HepG2 (cell line): Measurements from ENCODE around the gene OSCP1. TPM values are rescaled to one million over a fixed set of nuclear protein-coding genes. Genes with fewer than 3 reads are reported as not detected.

Source experiments
- ATF7 ChIP-seq, 2 experiments: fragments of 450-650 bp in 1 of 2; sonication (generic) in 1 of 2; formaldehyde crosslinking in 1 of 2; IDR thresholded peaks; 2 replicates each; pipeline versions ENCODE4 v1.4.0 to v1.6.1; 2016 to 2020; ENCODE audit warnings: antibody characterized with exemption in 1 of 2, mild to moderate bottlenecking in 1 of 2, missing genetic modification reagents in 1 of 2
- GATA4 ChIP-seq: sonication (generic); IDR thresholded peaks from 2 replicates; pipeline ENCODE4 v1.6.1; 2016; ENCODE audit warnings: antibody characterized with exemption, low read depth, borderline replicate concordance
- MAFF ChIP-seq: IDR thresholded peaks from 2 replicates; pipeline ENCODE4 v1.6.1; 2011; ENCODE audit warnings: low read depth, low read length, improper control_type of control experiment
- MIER3 ChIP-seq: IDR thresholded peaks from 2 replicates; pipeline ENCODE4 v1.6.1; 2016; ENCODE audit warnings: missing compliant biosample characterization, borderline replicate concordance
- MXD1 ChIP-seq: sonication (generic); formaldehyde crosslinking; IDR thresholded peaks from 2 replicates; pipeline ENCODE4 v1.4.0; 2020; ENCODE audit warnings: mild to moderate bottlenecking, missing genetic modification reagents
- MXI1 ChIP-seq: IDR thresholded peaks from 3 replicates; pipeline ENCODE4 v1.6.1; 2012; ENCODE audit warnings: low read depth, low read length, inconsistent platforms, borderline replicate concordance
- NCOR1 ChIP-seq: fragments of 200-600 bp; sonication (generic); IDR thresholded peaks from 2 replicates; pipeline ENCODE4 v1.7.0; 2017; ENCODE audit warnings: antibody characterized with exemption, low read length, borderline replicate concordance
- NFATC3 ChIP-seq: sonication (generic); formaldehyde crosslinking; IDR thresholded peaks from 2 replicates; pipeline ENCODE4 v1.5.1; 2020; ENCODE audit warnings: mild to moderate bottlenecking, missing genetic modification reagents
- SALL1 ChIP-seq: sonication (generic); formaldehyde crosslinking; IDR thresholded peaks from 2 replicates; pipeline ENCODE4 v1.8.0; 2022; ENCODE audit warnings: mild to moderate bottlenecking, missing genetic modification reagents
- TAF1 ChIP-seq: sonication (generic); formaldehyde crosslinking; IDR thresholded peaks from 2 replicates; pipeline ENCODE4 v1.4.0; 2020; ENCODE audit warnings: missing genetic modification reagents
- TFDP1 ChIP-seq: IDR thresholded peaks from 2 replicates; pipeline ENCODE4 v1.6.1; 2016; ENCODE audit warnings: missing compliant biosample characterization, missing genetic modification reagents, borderline replicate concordance
- YY1 ChIP-seq: IDR thresholded peaks from 2 replicates; pipeline ENCODE4 v1.6.1; 2011; ENCODE audit warnings: low read length, low read depth, moderate library complexity, mild to moderate bottlenecking; ENCODE audit not compliant: insufficient read depth, insufficient replicate concordance
- ZBTB1 ChIP-seq: sonication (generic); formaldehyde crosslinking; IDR thresholded peaks from 2 replicates; pipeline ENCODE4 v1.4.0; 2020; ENCODE audit warnings: missing genetic modification reagents, borderline replicate concordance
- ZFP36 ChIP-seq: fragments of 150-350 bp; IDR thresholded peaks from 2 replicates; pipeline ENCODE4 v1.6.1; 2018; ENCODE audit warnings: borderline replicate concordance, low read length, low read depth; ENCODE audit not compliant: partially characterized antibody
- ZMYM3 ChIP-seq: sonication (generic); formaldehyde crosslinking; IDR thresholded peaks from 2 replicates; pipeline ENCODE4 v1.5.1; 2020; ENCODE audit warnings: mild to moderate bottlenecking, missing genetic modification reagents
- ZNF30 ChIP-seq: sonication (generic); formaldehyde crosslinking; IDR thresholded peaks from 2 replicates; pipeline ENCODE4 v1.5.0; 2020; ENCODE audit warnings: mild to moderate bottlenecking, missing genetic modification reagents
- ZNF333 ChIP-seq: sonication (generic); formaldehyde crosslinking; IDR thresholded peaks from 2 replicates; pipeline ENCODE4 v1.4.0; 2020; ENCODE audit warnings: mild to moderate bottlenecking, missing genetic modification reagents, borderline replicate concordance
- ZNF501 ChIP-seq: sonication (generic); formaldehyde crosslinking; IDR thresholded peaks from 2 replicates; pipeline ENCODE4 v1.5.1; 2020; ENCODE audit warnings: mild to moderate bottlenecking, moderate library complexity, missing genetic modification reagents
- ZNF567 ChIP-seq: sonication (generic); formaldehyde crosslinking; IDR thresholded peaks from 2 replicates; pipeline ENCODE4 v1.8.1; 2023; ENCODE audit warnings: mild to moderate bottlenecking, missing genetic modification reagents, borderline replicate concordance
- ZNF609 ChIP-seq: sonication (generic); formaldehyde crosslinking; IDR thresholded peaks from 2 replicates; pipeline ENCODE4 v1.4.0; 2020; ENCODE audit warnings: mild to moderate bottlenecking, missing genetic modification reagents, borderline replicate concordance
- ZNF644 ChIP-seq: IDR thresholded peaks from 2 replicates; pipeline ENCODE4 v1.6.1; 2016; ENCODE audit warnings: low read depth
- ZNF724P ChIP-seq: sonication (generic); formaldehyde crosslinking; IDR thresholded peaks from 2 replicates; pipeline ENCODE4 v1.8.0; 2022; ENCODE audit warnings: missing genetic modification reagents, borderline replicate concordance
- polyA plus RNA-seq, 8 experiments: library from polyadenylated mRNA; depleted of rRNA in 3 of 8; stranded (reverse) in 7 of 8; unstranded in 1 of 8; fragments of >200 nt; fragmentation: Illumina TruSeq in 4 of 8; extraction: Trizol in 4 of 8; gene quantifications; 2 replicates each; pipeline versions ENCODE4 v1.2.1 to v1.2.3, GENCODE V29; 2011 to 2016; ENCODE audit warnings: low read depth in 4 of 8, missing spikeins in 1 of 8, mixed read lengths in 1 of 8; ENCODE audit not compliant: insufficient read depth in 1 of 8
- total RNA-seq, 5 experiments: library from RNA; depleted of rRNA; stranded (reverse); fragments of >200 nt; fragmentation: Illumina TruSeq; extraction: Trizol; gene quantifications; 2 replicates each; pipeline ENCODE4 v1.2.3, GENCODE V29; 2016; ENCODE audit warnings: low read depth in 1 of 5

Gene OSCP1
- total and polyA plus RNA-seq, 2 of the 13 experiments (the other 11 are each of a cell fraction or from before 2014, with no cell fraction given): 0.60 to 0.84 TPM

DNA sequence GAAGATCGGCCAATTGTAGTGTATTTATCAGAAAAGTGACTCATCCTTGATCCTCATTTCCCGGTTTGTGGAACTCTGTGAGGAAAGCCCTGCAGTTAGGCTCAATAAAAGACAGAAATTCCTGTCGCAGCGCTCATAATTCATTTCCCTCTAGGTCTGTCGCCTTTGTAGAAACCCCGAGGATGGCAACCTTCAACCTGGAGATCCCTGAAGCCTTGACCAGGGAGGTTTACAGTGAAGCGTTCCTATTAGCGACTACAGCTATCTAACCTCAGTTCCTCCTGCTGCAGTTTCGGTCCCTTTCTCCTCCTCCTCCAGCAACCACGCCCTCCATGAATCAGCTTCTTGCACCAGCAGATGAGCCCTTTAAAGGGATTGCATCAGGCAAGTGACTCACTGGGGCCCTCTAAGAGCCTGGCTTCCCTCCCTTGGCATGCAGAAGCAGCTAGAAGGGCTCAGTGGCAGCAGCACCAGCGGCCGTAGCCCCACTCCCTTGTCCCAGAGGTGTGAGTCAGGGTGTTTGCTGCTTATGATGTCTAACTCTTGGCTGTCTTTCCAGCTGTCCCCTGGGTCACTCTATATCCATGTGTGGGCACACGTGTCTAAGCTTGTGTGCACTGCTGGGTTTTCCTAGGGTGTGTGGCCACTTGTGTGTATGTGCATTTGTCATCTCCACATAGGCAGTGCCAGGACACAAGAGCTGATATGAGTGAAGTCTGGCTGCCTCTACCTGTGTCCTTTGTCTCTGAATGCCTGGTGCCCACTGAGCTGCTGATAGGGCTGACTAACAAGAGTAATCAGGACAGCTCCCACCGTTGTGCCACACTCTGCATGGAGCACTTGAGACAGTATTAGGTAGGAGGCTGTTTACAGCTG is 63.7 kb downstream of the OSCP1 start (continued):
- TF ChIP-seq ZNF609 (CRISPR knock-in tag): no peak; the same call in 1 of the 2 replicates
- TF ChIP-seq TAF1 (CRISPR knock-in tag): peak; percentile 83
- no peak for TF ChIP-seq ZNF30 (CRISPR knock-in tag)
- TF ChIP-seq ATF7 (IDR thresholded peaks at IDR 0.05): peak; percentile 54; the same call in 1 of the 2 replicates
- no peak for TF ChIP-seq ATF7 (CRISPR knock-in tag; IDR thresholded peaks at IDR 0.05)
- no peak for TF ChIP-seq YY1
- TF ChIP-seq ZNF644: no peak
- 0 out of 2 replicates have a peak, but pooled peaks have one; percentile 1 for TF ChIP-seq GATA4
- peak; percentile 72; the same call in 1 of the 2 replicates for TF ChIP-seq NCOR1
- no peak for TF ChIP-seq ZFP36
- TF ChIP-seq MXI1: peak; percentile 83; the same call in 2 of the 3 replicates
- TF ChIP-seq SALL1 (CRISPR knock-in tag): peak; percentile 75
- TF ChIP-seq ZMYM3: peak; percentile 88
- peak; percentile 89; the same call in 1 of the 2 replicates for TF ChIP-seq ZNF501 (CRISPR knock-in tag)
- no peak for TF ChIP-seq NFATC3 (CRISPR knock-in tag)
- no peak; the same call in 1 of the 2 replicates for TF ChIP-seq TFDP1
- 0 out of 2 replicates have a peak, but pooled peaks have one; percentile 2 for TF ChIP-seq MXD1 (CRISPR knock-in tag)
- 0 out of 2 replicates have a peak, but pooled peaks have one; percentile 65 for TF ChIP-seq ZNF567 (CRISPR knock-in tag)
- no peak for TF ChIP-seq ZNF333 (CRISPR knock-in tag)
- peak; percentile 41; the same call in 1 of the 2 replicates for TF ChIP-seq MAFF
- no peak for TF ChIP-seq ZBTB1 (CRISPR knock-in tag)
- TF ChIP-seq MIER3: peak; percentile 73
- TF ChIP-seq ZNF724P (CRISPR knock-in tag): peak; percentile 27; the same call in 1 of the 2 replicates
